Activated CD8-positive, alpha-beta T cell treated with anti-CD3 and anti-CD28 coated beads for 36 hours (primary cell): Measurements from ENCODE around the gene GPR142. TPM values are rescaled to one million over a fixed set of nuclear protein-coding genes. Genes with fewer than 3 reads are reported as not detected.

Experiments
- ATAC-seq: fragments of 200-7000 bp; cut with Tn5 transposase; one replicate; pipeline ENCODE4 v1.10.0; 2021; ENCODE audit warnings: mild to moderate bottlenecking, moderate library complexity
- CTCF ChIA-PET: fragments of 350-600 bp; sonication (Branson Sonifier 250); formaldehyde crosslinking; loops from one replicate; lab custom pipeline; 2021; ENCODE audit warnings: antibody characterized with exemption; lab: Charles Lee
- POLR2A ChIA-PET: fragments of 350-600 bp; sonication (Branson Sonifier 250); formaldehyde crosslinking; loops from one replicate; lab custom pipeline; 2021; ENCODE audit warnings: antibody characterized with exemption; lab: Charles Lee
- DNase-seq: peaks from one replicate; pipeline ENCODE4 v3.0.0-alpha.2; 2020
- H3K27ac Mint-ChIP-seq: one replicate; pipeline ENCODE4 v1.8.0; 2021; ENCODE audit warnings: mild to moderate bottlenecking, mixed read lengths
- H3K27me3 Mint-ChIP-seq: one replicate; pipeline ENCODE4 v1.8.0; 2021; ENCODE audit warnings: mixed read lengths
- H3K36me3 Mint-ChIP-seq: one replicate; pipeline ENCODE4 v1.8.0; 2021; ENCODE audit warnings: low read depth, mixed read lengths
- H3K4me1 Mint-ChIP-seq: one replicate; pipeline ENCODE4 v1.8.0; 2021; ENCODE audit warnings: low read depth, mixed read lengths
- H3K4me3 Mint-ChIP-seq: one replicate; pipeline ENCODE4 v1.8.0; 2021; ENCODE audit warnings: mild to moderate bottlenecking, moderate library complexity, mixed read lengths
- H3K9me3 Mint-ChIP-seq: one replicate; pipeline ENCODE4 v1.8.0; 2021; ENCODE audit warnings: mixed read lengths
- CTCF ChIP-seq: fragments of 200-600 bp; IDR thresholded peaks from one replicate; pipeline ENCODE4 v1.8.0; 2022; ENCODE audit warnings: antibody characterized with exemption, mild to moderate bottlenecking
- intact Hi-C: fragments of 100-400 bp; cut with micrococcal nuclease; formaldehyde crosslinking; loops from one replicate; pipeline ENCODE4 v1.10.0; 2022
- total RNA-seq, 2 experiments: library from RNA; stranded (reverse); gene quantifications; one replicate each; pipeline ENCODE4 v1.2.3, GENCODE V29; 2021

The GPR142 gene
- total RNA-seq, 2 experiments from 2014 or later: not detected

- ATAC-seq (no peak), DNase-seq (no peak)
- intact Hi-C loops: no loop called here
- no peaks in the 10 kb centered on the region for H3K9me3 Mint-ChIP-seq
- ChIA-PET CTCF (interaction anchor here (0.6 to 1.2 kb wide), 3 partner anchors 39 to 195 kb away, joined by 3 to 4 read pairs (median 3); no protein-coding TSS in a partner anchor), POLR2A (interaction anchor here (1.1 kb wide), 1 partner anchor 41 kb away, joined by 3 read pairs; no protein-coding TSS in a partner anchor)
- no peak overlapping the region for H3K4me3 Mint-ChIP-seq
- TF ChIP-seq CTCF: no peak
- H3K36me3 Mint-ChIP-seq: no peaks in the 10 kb centered on the region
- H3K27me3 Mint-ChIP-seq: no peaks in the 10 kb centered on the region
- no peak overlapping the region for H3K27ac Mint-ChIP-seq
- H3K4me1 Mint-ChIP-seq: no peaks in the 10 kb centered on the region
These were observed 40.1 kb downstream of the GPR142 start for GRCh38 chr17:74407384-74407783.

DNA sequence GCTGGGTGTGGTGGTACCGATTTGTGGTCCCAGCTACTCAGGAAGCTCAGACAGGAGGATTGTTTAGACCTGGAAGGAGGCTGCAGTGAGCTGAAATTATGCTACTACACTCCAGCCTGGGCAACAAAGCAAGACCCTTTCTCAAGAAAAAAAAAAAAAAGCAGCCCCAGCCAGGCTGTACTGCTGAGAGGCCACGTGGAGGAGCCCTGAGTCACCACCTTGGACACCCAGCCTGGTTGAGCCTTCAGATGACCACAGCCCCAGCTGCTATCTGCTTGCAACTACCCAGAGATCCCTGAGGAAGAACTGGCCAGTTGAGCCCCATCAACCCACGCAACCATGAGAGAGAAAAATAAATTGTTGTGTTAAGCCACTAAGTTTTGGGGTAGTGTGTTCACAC is 41.0 kb downstream of the GPR142 start:
- ChIA-PET CTCF (interaction anchor here (0.8 to 1.2 kb wide), 2 partner anchors 40 to 108 kb away, joined by 3 to 4 read pairs; no protein-coding TSS in a partner anchor), POLR2A (interaction anchor here (0.7 to 1.1 kb wide), 2 partner anchors 9 to 40 kb away, joined by 3 read pairs; no protein-coding TSS in a partner anchor)
- ATAC-seq (no peak), DNase-seq (no peak)
- Mint-ChIP-seq H3K4me3 (no peak overlapping the region), H3K9me3 (no peaks in the 10 kb centered on the region), H3K4me1 (no peaks in the 10 kb centered on the region), H3K27me3 (no peaks in the 10 kb centered on the region), H3K27ac (no peak overlapping the region), H3K36me3 (no peaks in the 10 kb centered on the region)
- intact Hi-C loops: no loop called here
- TF ChIP-seq CTCF: no peak

DNA sequence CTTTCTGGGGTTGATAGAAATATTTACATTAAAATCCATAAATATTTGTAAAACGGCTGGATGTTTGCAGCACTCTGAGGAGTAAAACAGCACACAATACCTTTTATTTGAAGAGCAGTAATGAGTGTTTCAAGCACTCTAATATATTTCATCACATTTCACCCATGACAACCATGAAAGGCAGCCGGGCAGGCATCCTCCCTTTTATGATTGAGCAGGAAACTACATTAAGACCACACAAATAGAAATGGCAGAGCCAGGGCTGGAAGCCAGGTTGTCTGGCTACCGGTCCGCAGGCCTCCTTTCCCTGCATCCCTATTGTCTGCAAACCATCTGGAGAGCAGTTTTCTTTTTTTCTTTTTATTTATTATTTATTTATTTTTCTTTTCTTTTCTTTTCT is 41.5 kb downstream of the GPR142 start:
- ChIA-PET POLR2A (interaction anchor here (0.7 kb wide), 1 partner anchor 8 kb away, joined by 3 read pairs; no protein-coding TSS in a partner anchor), CTCF (interaction anchor here (1.1 to 1.6 kb wide), 2 partner anchors 30 to 48 kb away, joined by 3 to 4 read pairs; no protein-coding TSS in a partner anchor)
- intact Hi-C loops: no loop called here
- Mint-ChIP-seq H3K4me3 (no peak overlapping the region), H3K9me3 (no peaks in the 10 kb centered on the region), H3K27me3 (no peaks in the 10 kb centered on the region), H3K27ac (no peak overlapping the region), H3K4me1 (no peaks in the 10 kb centered on the region), H3K36me3 (no peaks in the 10 kb centered on the region)
- ATAC-seq (no peak), DNase-seq (no peak)
- TF ChIP-seq CTCF: no peak

DNA sequence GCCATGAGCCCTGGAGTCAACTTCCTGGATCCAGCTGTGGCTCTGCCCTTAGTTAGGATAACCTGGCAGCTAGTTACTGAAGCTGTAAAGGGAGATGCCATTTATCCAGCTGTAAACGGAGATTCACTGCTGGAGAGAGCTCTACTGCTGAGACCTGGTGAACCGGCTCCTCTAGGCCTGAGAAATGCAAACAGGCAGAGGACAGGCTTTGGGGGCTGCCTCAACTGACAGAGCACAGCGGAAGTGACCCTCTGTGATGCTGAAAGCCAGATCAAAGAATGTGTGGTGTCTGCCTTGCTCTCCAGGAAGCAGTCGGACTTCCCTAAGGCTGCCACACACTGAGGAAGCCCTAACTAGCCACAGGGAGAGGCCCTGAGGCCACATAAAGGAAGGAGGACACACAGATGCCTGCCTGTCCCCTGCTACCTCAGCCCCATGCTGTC is 42.7 kb downstream of the GPR142 start:
- ChIA-PET CTCF (interaction anchor here (0.8 to 1.6 kb wide), 3 partner anchors 28 to 47 kb away, joined by 3 to 4 read pairs (median 3); no protein-coding TSS in a partner anchor), POLR2A (interaction anchor here (0.9 kb wide), 1 partner anchor 62 kb away, joined by 3 read pairs; no protein-coding TSS in a partner anchor)
- DNase-seq: no peak
- intact Hi-C loops: no loop called here
- H3K9me3 Mint-ChIP-seq: no peaks in the 10 kb centered on the region
- ATAC-seq: no peak
- H3K4me1 Mint-ChIP-seq: no peaks in the 10 kb centered on the region
- H3K27me3 Mint-ChIP-seq: no peaks in the 10 kb centered on the region
- H3K27ac Mint-ChIP-seq: no peak overlapping the region
- H3K36me3 Mint-ChIP-seq: no peaks in the 10 kb centered on the region
- no peak overlapping the region for H3K4me3 Mint-ChIP-seq
- TF ChIP-seq CTCF: no peak

DNA sequence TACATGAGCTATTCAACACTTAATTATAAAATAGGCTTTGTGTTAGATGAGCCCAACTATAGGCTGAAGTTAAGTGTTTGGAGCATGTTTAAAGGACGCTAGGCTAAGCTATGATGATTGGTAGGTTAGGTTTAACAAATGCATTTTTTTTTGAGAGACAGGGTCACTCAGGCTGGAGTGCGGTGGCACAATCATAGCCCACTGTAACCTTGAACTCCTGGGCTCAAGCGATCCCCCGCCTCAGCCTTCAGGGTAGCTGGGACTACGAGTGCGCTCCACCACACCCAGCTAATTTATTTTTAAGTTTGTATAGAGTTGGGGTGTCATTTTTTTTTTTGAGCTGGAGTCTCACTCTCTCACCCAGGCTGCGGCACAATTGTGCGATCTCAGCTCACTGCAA is 45.3 kb downstream of the GPR142 start:
- DNase-seq: no peak
- TF ChIP-seq CTCF: no peak
- ATAC-seq: no peak
- H3K27ac Mint-ChIP-seq: no peak overlapping the region
- ChIA-PET POLR2A (no interaction called here), CTCF (interaction anchor here (0.9 to 1.4 kb wide), 3 partner anchors 25 to 44 kb away, joined by 3 to 4 read pairs (median 4); no protein-coding TSS in a partner anchor)
- no peaks in the 10 kb centered on the region for H3K36me3 Mint-ChIP-seq
- H3K4me3 Mint-ChIP-seq: no peak overlapping the region
- intact Hi-C loops: no loop called here
- H3K4me1 Mint-ChIP-seq: no peaks in the 10 kb centered on the region
- no peaks in the 10 kb centered on the region for H3K27me3 Mint-ChIP-seq
- H3K9me3 Mint-ChIP-seq: no peaks in the 10 kb centered on the region
